ENCODE results near the gene OTOS. TPM values are rescaled to one million over a fixed set of nuclear protein-coding genes. Genes with fewer than 3 reads are reported as not detected.

OTOS gene
- total and polyA plus RNA-seq, 2 donors (not counting 1 experiment from before 2014, with no cell fraction given) = not detected

DNA sequence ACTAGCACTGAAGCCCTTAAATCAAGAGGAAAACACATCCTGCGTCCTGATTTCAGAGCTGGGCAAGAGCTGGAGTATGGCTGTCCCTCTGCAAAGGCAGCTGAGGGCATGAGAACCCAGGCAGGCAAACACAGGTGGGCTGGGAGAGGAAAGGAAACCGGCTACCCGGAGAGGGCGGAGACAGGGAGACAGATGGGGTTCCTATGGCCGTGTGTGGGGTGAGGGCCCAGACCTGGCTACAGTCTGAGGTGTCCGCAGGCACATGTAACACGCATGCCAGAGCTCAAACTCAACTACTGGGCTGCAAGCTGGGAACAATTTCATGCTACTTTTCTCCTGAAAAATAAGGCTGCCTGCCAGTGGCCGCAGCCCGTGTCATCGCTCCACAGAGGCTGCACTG is 7.1 kb downstream of the OTOS start:
- H3K36me3 ChIP-seq (replicated peaks in 1 of 2; ENCODE audit: control extremely low read depth in 1 of 2, control insufficient read depth in 1 of 2, extremely low read depth in 1 of 2, insufficient read depth in 2 of 2, low read length in 1 of 2) = peaks cover 0 to 45% of the 10 kb centered on the region in 2 experiments
- Mint-ChIP-seq H3K4me3 (peak overlapping the region; percentile 45), H3K27me3 (no peaks in the 10 kb centered on the region), H3K4me1 (peaks cover 29% of the 10 kb centered on the region), H3K27ac (no peak overlapping the region), H3K9me3 (ENCODE audit: insufficient read depth) (no peaks in the 10 kb centered on the region)
- H3K27me3 ChIP-seq (replicated peaks in 1 of 4; ENCODE audit: control extremely low read depth in 1 of 4, control insufficient read depth in 3 of 4, insufficient read depth in 4 of 4, low read length in 3 of 4) = no peaks in the 10 kb centered on the region
- no peak overlapping the region for H3K27ac ChIP-seq (ENCODE audit: low read length in 2 of 2)
- no peak overlapping the region for H3K4me2 ChIP-seq (replicated peaks; ENCODE audit: low read depth, low read length, poor library complexity, severe bottlenecking)
- DNase-seq (no peak), ATAC-seq (ENCODE audit: low read depth) (no peak)
- peaks cover 19% of the 10 kb centered on the region for H4K20me1 ChIP-seq (ENCODE audit: control insufficient read depth, insufficient read depth, low read length, poor library complexity, severe bottlenecking)
- TF ChIP-seq, protein P1, sequence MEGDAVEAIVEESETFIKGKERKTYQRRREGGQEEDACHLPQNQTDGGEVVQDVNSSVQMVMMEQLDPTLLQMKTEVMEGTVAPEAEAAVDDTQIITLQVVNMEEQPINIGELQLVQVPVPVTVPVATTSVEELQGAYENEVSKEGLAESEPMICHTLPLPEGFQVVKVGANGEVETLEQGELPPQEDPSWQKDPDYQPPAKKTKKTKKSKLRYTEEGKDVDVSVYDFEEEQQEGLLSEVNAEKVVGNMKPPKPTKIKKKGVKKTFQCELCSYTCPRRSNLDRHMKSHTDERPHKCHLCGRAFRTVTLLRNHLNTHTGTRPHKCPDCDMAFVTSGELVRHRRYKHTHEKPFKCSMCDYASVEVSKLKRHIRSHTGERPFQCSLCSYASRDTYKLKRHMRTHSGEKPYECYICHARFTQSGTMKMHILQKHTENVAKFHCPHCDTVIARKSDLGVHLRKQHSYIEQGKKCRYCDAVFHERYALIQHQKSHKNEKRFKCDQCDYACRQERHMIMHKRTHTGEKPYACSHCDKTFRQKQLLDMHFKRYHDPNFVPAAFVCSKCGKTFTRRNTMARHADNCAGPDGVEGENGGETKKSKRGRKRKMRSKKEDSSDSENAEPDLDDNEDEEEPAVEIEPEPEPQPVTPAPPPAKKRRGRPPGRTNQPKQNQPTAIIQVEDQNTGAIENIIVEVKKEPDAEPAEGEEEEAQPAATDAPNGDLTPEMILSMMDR (IDR thresholded peaks at IDR 0.05) = no peak
- TF ChIP-seq EZH2 (IDR thresholded peaks at IDR 0.05; ENCODE audit: borderline replicate concordance, insufficient read depth, low read depth, low read length, poor library complexity, severe bottlenecking) = no peak
- H3K4me3 ChIP-seq (ENCODE audit: control extremely low read depth in 1 of 5, extremely low read depth in 1 of 5, insufficient read depth in 1 of 5, low read depth in 2 of 5, low read length in 4 of 5) = no peak overlapping the region
- POLR2A ChIA-PET = no interaction called here
- H3K9me3 ChIP-seq (ENCODE audit: control extremely low read depth in 1 of 3, control insufficient read depth in 2 of 3, insufficient read depth in 1 of 3, low read length in 2 of 3) = no peaks in the 10 kb centered on the region
- WGBS (ENCODE audit: insufficient coverage) = 95% methylated on average over 10 of the region's 10 CpGs
- CTCF ChIA-PET = interaction anchor here (1.2 to 2.2 kb wide), 2 partner anchors 9 to 12 kb away, joined by 3 to 9 read pairs; no protein-coding TSS in a partner anchor
- H3K4me1 ChIP-seq (ENCODE audit: control insufficient read depth in 2 of 2, insufficient read depth in 2 of 2, low read length in 2 of 2) = peaks cover 12 to 22% of the 10 kb centered on the region in 2 donors
- intact Hi-C loops (cut with micrococcal nuclease) = no loop called here
- H3K79me2 ChIP-seq (ENCODE audit: control insufficient read depth, insufficient read depth, low read length) = peaks cover 31% of the 10 kb centered on the region
- H2AFZ ChIP-seq (ENCODE audit: insufficient read depth, low read depth, low read length, poor library complexity, severe bottlenecking) = no peak overlapping the region
- no peak overlapping the region for H3K9ac ChIP-seq (ENCODE audit: low read length)

DNA sequence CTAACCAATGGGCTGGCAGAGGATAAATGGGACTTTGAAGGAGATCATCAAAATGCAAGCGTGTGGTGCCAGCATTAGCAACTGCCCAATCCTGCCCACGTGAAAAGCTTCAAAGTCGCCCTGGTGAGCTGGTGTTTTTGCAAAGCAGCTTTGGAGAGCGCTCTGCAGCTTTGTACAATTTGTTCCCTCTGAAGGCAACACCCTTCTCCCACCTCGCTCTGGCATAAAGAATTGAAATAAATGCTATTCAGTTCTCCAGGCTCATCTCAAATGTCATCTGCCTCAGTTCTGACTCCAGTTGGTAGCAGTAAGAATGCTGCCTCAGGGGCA is 7.8 kb downstream of the OTOS start:
- intact Hi-C loops (cut with micrococcal nuclease) = no loop called here
- Mint-ChIP-seq H3K27me3 (no peaks in the 10 kb centered on the region), H3K9me3 (ENCODE audit: insufficient read depth) (no peaks in the 10 kb centered on the region), H3K4me1 (peaks cover 29% of the 10 kb centered on the region), H3K27ac (no peak overlapping the region), H3K4me3 (no peak overlapping the region)
- peaks cover 0 to 52% of the 10 kb centered on the region in 2 experiments for H3K36me3 ChIP-seq (replicated peaks in 1 of 2; ENCODE audit: control extremely low read depth in 1 of 2, control insufficient read depth in 1 of 2, extremely low read depth in 1 of 2, insufficient read depth in 2 of 2, low read length in 1 of 2)
- no peak for DNase-seq
- H3K79me2 ChIP-seq (ENCODE audit: control insufficient read depth, insufficient read depth, low read length) = peaks cover 30% of the 10 kb centered on the region
- H3K27ac ChIP-seq (ENCODE audit: low read length in 2 of 2) = no peak overlapping the region
- no peak overlapping the region for H3K9ac ChIP-seq (ENCODE audit: low read length)
- POLR2A ChIA-PET = no interaction called here
- TF ChIP-seq, protein P1 (IDR thresholded peaks at IDR 0.05) = no peak
- no peak for TF ChIP-seq EZH2 (IDR thresholded peaks at IDR 0.05; ENCODE audit: borderline replicate concordance, insufficient read depth, low read depth, low read length, poor library complexity, severe bottlenecking)
- no peak overlapping the region for H3K4me3 ChIP-seq (ENCODE audit: control extremely low read depth in 1 of 5, extremely low read depth in 1 of 5, insufficient read depth in 1 of 5, low read depth in 2 of 5, low read length in 4 of 5)
- 98% methylated on average over 5 of the region's 5 CpGs for WGBS (ENCODE audit: insufficient coverage)
- no peaks in the 10 kb centered on the region for H3K27me3 ChIP-seq (replicated peaks in 1 of 4; ENCODE audit: control extremely low read depth in 1 of 4, control insufficient read depth in 3 of 4, insufficient read depth in 4 of 4, low read length in 3 of 4)
- H2AFZ ChIP-seq (ENCODE audit: insufficient read depth, low read depth, low read length, poor library complexity, severe bottlenecking) = no peak overlapping the region
- H3K4me1 ChIP-seq (ENCODE audit: control insufficient read depth in 2 of 2, insufficient read depth in 2 of 2, low read length in 2 of 2) = peaks cover 12 to 22% of the 10 kb centered on the region in 2 donors
- CTCF ChIA-PET = interaction anchor here (2.2 kb wide), 1 partner anchor 10 kb away, joined by 9 read pairs; no protein-coding TSS in a partner anchor
- H4K20me1 ChIP-seq (ENCODE audit: control insufficient read depth, insufficient read depth, low read length, poor library complexity, severe bottlenecking) = peaks cover 19% of the 10 kb centered on the region
- ATAC-seq (ENCODE audit: low read depth) = no peak
- H3K4me2 ChIP-seq (replicated peaks; ENCODE audit: low read depth, low read length, poor library complexity, severe bottlenecking) = no peak overlapping the region
- no peaks in the 10 kb centered on the region for H3K9me3 ChIP-seq (ENCODE audit: control extremely low read depth in 1 of 3, control insufficient read depth in 2 of 3, insufficient read depth in 1 of 3, low read length in 2 of 3)
